ENCODE data around the gene RBM23. TPM values are rescaled to one million over a fixed set of nuclear protein-coding genes. Genes with fewer than 3 reads are reported as not detected.
"Not testable (repeated sequence)": the region's sequence is repeated elsewhere in the genome, so short reads cannot be mapped to it uniquely, and the experiment has no call there.

Gene RBM23
- total RNA-seq, 1 donor from 2014 or later: 42.1 TPM

- no peak for TF ChIP-seq CTCF (IDR thresholded peaks at IDR 0.05; ENCODE audit: borderline replicate concordance)
- intact Hi-C loops (cut with micrococcal nuclease): no loop called here
- peaks cover 8% of the 10 kb centered on the region for H3K4me1 ChIP-seq
- H3K36me3 ChIP-seq: no peaks in the 10 kb centered on the region
- no peak overlapping the region for H3K27ac ChIP-seq (replicated peaks)
- no peaks in the 10 kb centered on the region for H3K27me3 ChIP-seq (ENCODE audit: low read depth)
- no peak overlapping the region for H3K4me3 ChIP-seq
- no peaks in the 10 kb centered on the region for H3K9me3 ChIP-seq (replicated peaks)
- no peak for DNase-seq
Measured at GRCh38 chr14:22865424-22866405, 53.2 kb downstream of the RBM23 start.

- no peaks in the 10 kb centered on the region for H3K27me3 ChIP-seq (ENCODE audit: low read depth)
- DNase-seq: no peak
- H3K9me3 ChIP-seq (replicated peaks): no peaks in the 10 kb centered on the region
- H3K4me1 ChIP-seq: peaks cover under 1% of the 10 kb centered on the region
- H3K4me3 ChIP-seq: no peak overlapping the region
- intact Hi-C loops (cut with micrococcal nuclease): no loop called here
- H3K27ac ChIP-seq (replicated peaks): no peak overlapping the region
- TF ChIP-seq CTCF (IDR thresholded peaks at IDR 0.05; ENCODE audit: borderline replicate concordance): no peak
- no peaks in the 10 kb centered on the region for H3K36me3 ChIP-seq
Measured at GRCh38 chr14:22864979-22865378, 54.0 kb downstream of the RBM23 start.

GRCh38 chr14:22861651-22862050, 57.3 kb downstream of the RBM23 start:
- Histone ChIP-seq H3K4me3 (no peak overlapping the region), H3K9me3 (replicated peaks) (peaks cover 8% of the 10 kb centered on the region), H3K27me3 (ENCODE audit: low read depth) (no peaks in the 10 kb centered on the region), H3K36me3 (no peaks in the 10 kb centered on the region), H3K4me1 (no peaks in the 10 kb centered on the region), H3K27ac (replicated peaks) (no peak overlapping the region)
- DNase-seq: no peak
- intact Hi-C loops (cut with micrococcal nuclease): no loop called here
- TF ChIP-seq CTCF (IDR thresholded peaks at IDR 0.05; ENCODE audit: borderline replicate concordance): no peak

DNA sequence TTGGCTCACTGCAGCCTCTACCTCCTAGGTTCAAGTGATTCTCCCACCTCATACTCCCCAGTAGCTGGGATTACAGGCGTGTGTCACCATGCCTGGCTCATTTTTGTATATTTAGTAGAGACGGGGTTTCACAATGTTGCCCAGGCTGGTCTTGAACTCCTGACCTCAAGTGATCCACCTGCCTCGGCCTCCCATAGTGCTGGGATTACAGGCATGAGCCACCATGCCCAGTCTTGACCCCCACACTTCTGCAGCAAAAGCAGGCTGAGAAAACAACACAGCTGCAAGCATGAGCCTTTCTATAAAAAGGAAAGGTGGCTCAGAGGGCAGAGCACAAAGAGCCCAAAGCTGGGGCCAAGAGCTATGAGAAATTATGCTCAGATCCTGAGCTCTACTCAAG, 58.6 kb downstream of the RBM23 start:
- H3K4me1 ChIP-seq; H3K27me3 ChIP-seq (ENCODE audit: low read depth); DNase-seq; H3K9me3 ChIP-seq (replicated peaks); H3K36me3 ChIP-seq; H3K27ac ChIP-seq (replicated peaks); intact Hi-C loops (cut with micrococcal nuclease); H3K4me3 ChIP-seq: not testable (repeated sequence)

- Histone ChIP-seq H3K9me3 (replicated peaks) (peaks cover 8% of the 10 kb centered on the region), H3K27ac (replicated peaks) (no peak overlapping the region), H3K27me3 (ENCODE audit: low read depth) (no peaks in the 10 kb centered on the region), H3K4me1 (peaks cover 15% of the 10 kb centered on the region), H3K4me3 (no peak overlapping the region), H3K36me3 (no peaks in the 10 kb centered on the region)
- no peak for DNase-seq
- intact Hi-C loops (cut with micrococcal nuclease): loop anchor here (10.0 kb wide), 1 partner anchor 292 kb away; no protein-coding TSS in a partner anchor
- TF ChIP-seq CTCF (IDR thresholded peaks at IDR 0.05; ENCODE audit: borderline replicate concordance): no peak
Measured at GRCh38 chr14:22856428-22856827, 62.5 kb downstream of the RBM23 start.

All from left ventricle myocardium inferior (tissue), 1 donor.